A549 (cell line): Measurements from ENCODE around the gene KCNF1.

Source experiments
- HEYL ChIP-seq: fragments of 250-450 bp; sonication (Bioruptor Pico); IDR thresholded peaks from 2 replicates; pipeline ENCODE4 v1.8.0; 2021; ENCODE audit warnings: mild to moderate bottlenecking, moderate library complexity
- MAFK ChIP-seq: fragments of 450-650 bp; IDR thresholded peaks from 2 replicates; pipeline ENCODE4 v1.6.1; 2014; ENCODE audit not compliant: partially characterized antibody
- PBX3 ChIP-seq: IDR thresholded peaks from 2 replicates; pipeline ENCODE4 v1.6.1; 2012
- POLR2A ChIP-seq: IDR thresholded peaks from 2 replicates; pipeline ENCODE4 v1.6.1; 2012; ENCODE audit warnings: mild to moderate bottlenecking, low read length
- POLR2AphosphoS2 ChIP-seq: conservative IDR thresholded peaks from 2 replicates; pipeline ENCODE4 v1.6.1; 2012; ENCODE audit warnings: low read length, improper control_type of control experiment, inconsistent platforms
- RFX5 ChIP-seq: fragments of 450-650 bp; IDR thresholded peaks from 2 replicates; pipeline ENCODE4 v1.7.1; 2014; ENCODE audit warnings: antibody characterized with exemption, mild to moderate bottlenecking, moderate library complexity
- SREBF2 ChIP-seq: fragments of 450-650 bp; IDR thresholded peaks from 2 replicates; pipeline ENCODE4 v1.6.1; 2014; ENCODE audit warnings: mild to moderate bottlenecking, moderate library complexity
- TF ChIP-seq, protein P1 (sequence below): fragments of >200 bp; sonication (Bioruptor Twin); formaldehyde crosslinking; IDR thresholded peaks from 3 replicates; pipeline ENCODE4 v1.5.1; 2016
- TF ChIP-seq, protein P2 (sequence below): fragments of 200-600 bp; sonication (generic); IDR thresholded peaks from 2 replicates; pipeline ENCODE4 v1.6.1; 2016; ENCODE audit warnings: antibody characterized with exemption, mild to moderate bottlenecking, moderate library complexity

- TF ChIP-seq, protein P1, sequence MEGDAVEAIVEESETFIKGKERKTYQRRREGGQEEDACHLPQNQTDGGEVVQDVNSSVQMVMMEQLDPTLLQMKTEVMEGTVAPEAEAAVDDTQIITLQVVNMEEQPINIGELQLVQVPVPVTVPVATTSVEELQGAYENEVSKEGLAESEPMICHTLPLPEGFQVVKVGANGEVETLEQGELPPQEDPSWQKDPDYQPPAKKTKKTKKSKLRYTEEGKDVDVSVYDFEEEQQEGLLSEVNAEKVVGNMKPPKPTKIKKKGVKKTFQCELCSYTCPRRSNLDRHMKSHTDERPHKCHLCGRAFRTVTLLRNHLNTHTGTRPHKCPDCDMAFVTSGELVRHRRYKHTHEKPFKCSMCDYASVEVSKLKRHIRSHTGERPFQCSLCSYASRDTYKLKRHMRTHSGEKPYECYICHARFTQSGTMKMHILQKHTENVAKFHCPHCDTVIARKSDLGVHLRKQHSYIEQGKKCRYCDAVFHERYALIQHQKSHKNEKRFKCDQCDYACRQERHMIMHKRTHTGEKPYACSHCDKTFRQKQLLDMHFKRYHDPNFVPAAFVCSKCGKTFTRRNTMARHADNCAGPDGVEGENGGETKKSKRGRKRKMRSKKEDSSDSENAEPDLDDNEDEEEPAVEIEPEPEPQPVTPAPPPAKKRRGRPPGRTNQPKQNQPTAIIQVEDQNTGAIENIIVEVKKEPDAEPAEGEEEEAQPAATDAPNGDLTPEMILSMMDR, result no peak
- no peak for TF ChIP-seq POLR2A
- no peak for TF ChIP-seq SREBF2
- no peak for TF ChIP-seq POLR2AphosphoS2
- TF ChIP-seq, protein P2, sequence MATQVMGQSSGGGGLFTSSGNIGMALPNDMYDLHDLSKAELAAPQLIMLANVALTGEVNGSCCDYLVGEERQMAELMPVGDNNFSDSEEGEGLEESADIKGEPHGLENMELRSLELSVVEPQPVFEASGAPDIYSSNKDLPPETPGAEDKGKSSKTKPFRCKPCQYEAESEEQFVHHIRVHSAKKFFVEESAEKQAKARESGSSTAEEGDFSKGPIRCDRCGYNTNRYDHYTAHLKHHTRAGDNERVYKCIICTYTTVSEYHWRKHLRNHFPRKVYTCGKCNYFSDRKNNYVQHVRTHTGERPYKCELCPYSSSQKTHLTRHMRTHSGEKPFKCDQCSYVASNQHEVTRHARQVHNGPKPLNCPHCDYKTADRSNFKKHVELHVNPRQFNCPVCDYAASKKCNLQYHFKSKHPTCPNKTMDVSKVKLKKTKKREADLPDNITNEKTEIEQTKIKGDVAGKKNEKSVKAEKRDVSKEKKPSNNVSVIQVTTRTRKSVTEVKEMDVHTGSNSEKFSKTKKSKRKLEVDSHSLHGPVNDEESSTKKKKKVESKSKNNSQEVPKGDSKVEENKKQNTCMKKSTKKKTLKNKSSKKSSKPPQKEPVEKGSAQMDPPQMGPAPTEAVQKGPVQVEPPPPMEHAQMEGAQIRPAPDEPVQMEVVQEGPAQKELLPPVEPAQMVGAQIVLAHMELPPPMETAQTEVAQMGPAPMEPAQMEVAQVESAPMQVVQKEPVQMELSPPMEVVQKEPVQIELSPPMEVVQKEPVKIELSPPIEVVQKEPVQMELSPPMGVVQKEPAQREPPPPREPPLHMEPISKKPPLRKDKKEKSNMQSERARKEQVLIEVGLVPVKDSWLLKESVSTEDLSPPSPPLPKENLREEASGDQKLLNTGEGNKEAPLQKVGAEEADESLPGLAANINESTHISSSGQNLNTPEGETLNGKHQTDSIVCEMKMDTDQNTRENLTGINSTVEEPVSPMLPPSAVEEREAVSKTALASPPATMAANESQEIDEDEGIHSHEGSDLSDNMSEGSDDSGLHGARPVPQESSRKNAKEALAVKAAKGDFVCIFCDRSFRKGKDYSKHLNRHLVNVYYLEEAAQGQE, result no peak
- TF ChIP-seq HEYL (CRISPR knock-in tag), result no peak
- no peak for TF ChIP-seq RFX5
- TF ChIP-seq MAFK, result no peak
- no peak for TF ChIP-seq PBX3
Observed at GRCh38 chr2:10885094-10885860, 26.5 kb upstream of the KCNF1 start.
